GM12864 (cell line): Measurements from ENCODE around the gene ACKR4.
"Not testable (repeated sequence)": the region's sequence is repeated elsewhere in the genome, so short reads cannot be mapped to it uniquely, and the experiment has no call there.

Experiments
- DNase-seq: peaks from one replicate; pipeline ENCODE4 v3.0.0-alpha.2; 2011; ENCODE audit warnings: low read depth
- H3K4me3 ChIP-seq: 2 replicates; pipeline ENCODE4 v1.5.1; 2011; ENCODE audit warnings: mild to moderate bottlenecking, low read depth, low read length, control low read depth
- TF ChIP-seq, protein P1 (sequence below): IDR thresholded peaks from 2 replicates; pipeline ENCODE4 v1.5.1; 2011; ENCODE audit warnings: low read depth, mild to moderate bottlenecking, moderate library complexity, low read length, control low read depth, inconsistent platforms; ENCODE audit errors: missing control alignments

ACKR4 gene

DNA sequence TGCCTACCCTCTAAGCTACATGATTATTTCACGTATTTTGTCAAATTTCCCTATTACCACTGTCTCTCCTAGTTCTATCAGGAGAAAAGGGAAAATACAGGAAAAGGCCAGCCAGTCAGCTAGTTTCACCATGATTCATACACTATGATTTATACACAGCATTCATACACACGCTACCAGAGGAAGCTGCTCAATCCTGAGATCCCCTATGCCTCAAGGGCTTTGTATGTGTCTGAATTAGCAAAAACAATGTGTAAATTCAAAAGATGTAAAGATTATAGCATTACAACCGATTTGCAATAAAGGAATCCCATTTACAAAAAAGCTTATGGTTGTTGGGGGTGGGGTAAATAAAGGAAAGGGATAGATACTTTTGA lies 3.1 kb upstream of the ACKR4 start:
- DNase-seq, result no peak
- no peak overlapping the region for H3K4me3 ChIP-seq
- TF ChIP-seq, protein P1, sequence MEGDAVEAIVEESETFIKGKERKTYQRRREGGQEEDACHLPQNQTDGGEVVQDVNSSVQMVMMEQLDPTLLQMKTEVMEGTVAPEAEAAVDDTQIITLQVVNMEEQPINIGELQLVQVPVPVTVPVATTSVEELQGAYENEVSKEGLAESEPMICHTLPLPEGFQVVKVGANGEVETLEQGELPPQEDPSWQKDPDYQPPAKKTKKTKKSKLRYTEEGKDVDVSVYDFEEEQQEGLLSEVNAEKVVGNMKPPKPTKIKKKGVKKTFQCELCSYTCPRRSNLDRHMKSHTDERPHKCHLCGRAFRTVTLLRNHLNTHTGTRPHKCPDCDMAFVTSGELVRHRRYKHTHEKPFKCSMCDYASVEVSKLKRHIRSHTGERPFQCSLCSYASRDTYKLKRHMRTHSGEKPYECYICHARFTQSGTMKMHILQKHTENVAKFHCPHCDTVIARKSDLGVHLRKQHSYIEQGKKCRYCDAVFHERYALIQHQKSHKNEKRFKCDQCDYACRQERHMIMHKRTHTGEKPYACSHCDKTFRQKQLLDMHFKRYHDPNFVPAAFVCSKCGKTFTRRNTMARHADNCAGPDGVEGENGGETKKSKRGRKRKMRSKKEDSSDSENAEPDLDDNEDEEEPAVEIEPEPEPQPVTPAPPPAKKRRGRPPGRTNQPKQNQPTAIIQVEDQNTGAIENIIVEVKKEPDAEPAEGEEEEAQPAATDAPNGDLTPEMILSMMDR, result no peak

DNA sequence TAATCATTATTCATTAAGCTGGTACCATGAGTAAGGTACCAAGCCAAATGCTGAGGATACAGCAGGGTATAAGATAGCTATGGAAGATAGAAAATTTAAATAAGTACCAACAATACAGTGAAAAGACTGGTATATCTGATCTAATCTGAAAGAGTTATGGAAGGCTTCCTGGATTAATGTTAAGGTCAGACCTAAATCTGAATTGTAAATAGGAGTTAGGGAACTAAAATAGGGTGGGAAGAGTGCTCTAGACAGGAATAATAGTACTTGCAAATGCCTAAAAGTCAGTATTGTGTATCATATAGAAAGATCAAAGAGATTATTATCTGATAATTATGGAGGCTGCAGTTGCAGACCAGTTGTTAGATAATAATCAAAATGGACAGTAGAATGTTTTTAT lies 2.6 kb upstream of the ACKR4 start:
- TF ChIP-seq, protein P1, result no peak
- DNase-seq, result no peak
- H3K4me3 ChIP-seq, result no peak overlapping the region

DNA sequence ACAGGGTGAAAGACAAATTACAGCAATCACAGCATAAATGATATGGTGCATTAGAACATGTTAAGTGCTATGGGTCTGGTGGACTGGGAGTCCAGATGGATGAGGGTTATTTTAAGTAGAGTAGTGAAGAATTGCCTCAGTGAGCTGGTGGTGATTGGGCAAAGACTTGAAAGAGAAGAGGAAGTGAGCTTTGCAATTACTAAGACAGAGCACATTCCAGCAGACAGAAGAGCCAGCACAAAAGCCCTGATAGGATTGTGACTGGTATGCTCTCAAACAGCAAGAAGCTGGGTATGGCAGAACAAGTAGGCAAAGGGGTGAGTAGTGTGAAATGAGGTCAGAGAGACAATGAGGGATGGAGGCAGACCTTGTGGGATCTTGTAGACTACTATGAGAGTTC lies 2.1 kb upstream of the ACKR4 start:
- TF ChIP-seq, protein P1, result no peak
- DNase-seq, result no peak
- H3K4me3 ChIP-seq, result no peak overlapping the region

DNA sequence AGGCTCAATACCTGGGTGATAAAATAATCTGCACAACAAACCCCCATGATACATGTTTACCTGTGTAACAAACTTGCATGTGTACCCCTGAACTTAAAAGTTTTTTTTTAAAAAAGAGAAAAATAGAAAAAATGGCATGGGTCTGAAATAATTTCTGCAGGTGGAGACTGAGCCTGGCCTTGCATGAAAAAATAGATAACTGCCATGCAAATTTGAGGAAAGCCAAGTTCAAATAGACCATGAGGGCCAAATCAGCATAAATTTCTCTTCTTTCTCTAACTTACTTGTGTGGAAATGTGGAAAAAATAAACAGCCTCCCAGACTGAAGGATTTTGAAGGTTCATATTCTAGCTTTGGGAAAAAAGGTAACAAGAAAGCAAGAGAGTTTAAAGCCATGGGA lies 744 bp upstream of the ACKR4 start:
- H3K4me3 ChIP-seq, result no peak overlapping the region
- DNase-seq, result no peak
- TF ChIP-seq, protein P1, result no peak

DNA sequence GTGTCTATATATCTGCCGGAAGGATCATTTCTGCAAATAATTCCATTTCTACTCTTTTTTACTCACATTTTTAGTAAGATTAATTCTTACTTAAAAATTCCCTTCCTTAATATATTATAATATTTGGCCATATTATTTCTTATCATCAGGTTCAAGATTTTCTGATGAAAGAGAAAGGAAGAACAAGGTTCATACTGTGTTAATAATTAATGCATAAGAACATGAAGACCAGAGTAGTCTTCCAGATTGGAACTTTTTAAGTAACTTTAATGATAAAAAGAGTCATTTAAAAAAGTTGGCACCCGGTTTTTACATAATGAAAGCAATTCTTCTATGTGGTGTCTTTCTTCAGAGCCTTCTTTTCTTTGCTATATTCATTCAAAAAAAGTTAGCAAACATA lies 590 bp downstream of the ACKR4 start:
- TF ChIP-seq, protein P1, result no peak
- H3K4me3 ChIP-seq, result no peak overlapping the region
- no peak for DNase-seq

DNA sequence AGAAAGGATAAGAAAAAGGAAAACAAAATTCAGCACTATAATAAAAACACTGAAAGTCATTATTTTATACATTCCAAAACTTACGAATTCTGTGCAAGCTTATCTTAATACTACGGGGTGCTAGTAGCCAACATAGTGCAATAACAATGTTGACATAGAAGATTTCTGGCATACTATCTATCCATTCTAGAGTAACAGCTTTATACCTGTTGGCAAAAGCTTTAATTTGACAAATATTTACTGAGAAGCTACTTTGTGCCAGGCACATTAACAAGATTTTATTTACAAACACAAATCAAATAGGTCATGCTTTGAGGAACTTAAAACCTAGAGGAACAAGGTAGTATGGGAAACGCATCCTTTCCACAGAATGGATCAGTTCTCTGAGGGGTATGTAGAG lies 1.1 kb downstream of the ACKR4 start:
- TF ChIP-seq, protein P1, result no peak
- DNase-seq, result no peak
- no peak overlapping the region for H3K4me3 ChIP-seq

DNA sequence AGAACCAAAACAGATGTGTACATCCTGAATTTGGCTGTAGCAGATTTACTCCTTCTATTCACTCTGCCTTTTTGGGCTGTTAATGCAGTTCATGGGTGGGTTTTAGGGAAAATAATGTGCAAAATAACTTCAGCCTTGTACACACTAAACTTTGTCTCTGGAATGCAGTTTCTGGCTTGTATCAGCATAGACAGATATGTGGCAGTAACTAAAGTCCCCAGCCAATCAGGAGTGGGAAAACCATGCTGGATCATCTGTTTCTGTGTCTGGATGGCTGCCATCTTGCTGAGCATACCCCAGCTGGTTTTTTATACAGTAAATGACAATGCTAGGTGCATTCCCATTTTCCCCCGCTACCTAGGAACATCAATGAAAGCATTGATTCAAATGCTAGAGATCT lies 3.5 kb downstream of the ACKR4 start:
- DNase-seq, H3K4me3 ChIP-seq: not testable (repeated sequence)

DNA sequence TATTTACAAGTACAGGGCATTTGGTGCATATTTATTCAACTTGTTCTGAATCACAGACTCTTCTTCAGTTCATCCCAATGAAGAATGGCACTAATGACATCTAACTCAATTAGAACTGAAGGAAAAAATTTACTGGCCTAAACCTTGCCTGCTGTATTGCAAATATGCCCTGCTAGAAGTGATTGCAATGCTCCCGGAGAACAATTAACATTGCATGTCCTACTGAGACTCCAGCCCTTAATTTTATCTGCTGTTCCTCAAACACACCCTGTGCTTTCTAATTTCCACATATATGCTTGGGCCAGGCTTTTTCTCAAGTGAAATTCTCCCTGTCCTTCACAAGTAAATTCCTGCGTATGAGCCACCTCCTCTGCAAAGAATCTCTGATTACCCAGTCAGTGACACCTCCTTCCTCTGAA lies 8.3 kb downstream of the ACKR4 start:
- TF ChIP-seq, protein P1, result no peak
- no peak overlapping the region for H3K4me3 ChIP-seq
- no peak for DNase-seq
